GM10847 (cell line): Measurements from ENCODE around the gene SLC17A1.

Source experiments
- POLR2A ChIP-seq: IDR thresholded peaks from 2 replicates; pipeline ENCODE4 v1.6.1; 2011; ENCODE audit not compliant: insufficient read length; ENCODE audit errors: extremely low read depth

The SLC17A1 gene

DNA sequence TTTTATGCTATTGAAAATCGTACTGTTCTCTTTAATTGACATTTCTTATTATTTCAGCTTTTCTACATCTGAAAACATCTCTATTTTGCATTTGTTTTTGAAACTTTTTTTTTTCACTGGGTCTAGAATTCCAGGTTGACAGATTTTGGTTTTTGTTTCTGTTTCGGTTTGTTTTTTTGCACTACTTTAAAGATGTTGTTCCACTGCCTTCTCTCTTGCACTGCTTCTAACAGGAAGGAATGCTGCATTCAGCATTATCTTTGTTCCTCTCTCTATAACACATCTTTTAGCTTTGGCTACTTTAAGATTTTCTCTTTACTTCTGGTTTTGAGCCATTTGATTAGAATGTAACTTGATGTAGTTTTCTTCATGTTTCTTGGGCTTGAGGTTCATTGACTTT is 20.1 kb upstream of the SLC17A1 start:
- no peak for TF ChIP-seq POLR2A

DNA sequence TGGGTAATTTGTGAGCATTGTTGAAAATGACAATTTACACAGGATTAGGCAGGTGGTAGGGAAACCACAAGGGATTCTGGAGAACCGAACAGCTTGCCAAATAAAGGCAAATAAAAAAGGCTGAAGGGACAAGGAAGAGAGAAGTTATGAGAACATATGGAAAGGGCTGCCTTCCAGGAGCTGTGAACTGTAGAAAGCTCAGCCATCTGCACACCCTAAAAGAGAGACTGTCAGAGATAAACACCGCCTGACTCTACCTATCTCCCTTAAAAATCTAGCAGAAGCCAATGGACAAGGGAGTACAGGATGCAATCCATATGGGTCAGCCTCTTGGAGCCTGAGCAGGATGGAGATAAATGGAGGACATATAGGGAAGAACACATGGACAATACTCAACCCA is 12.7 kb upstream of the SLC17A1 start:
- no peak for TF ChIP-seq POLR2A

DNA sequence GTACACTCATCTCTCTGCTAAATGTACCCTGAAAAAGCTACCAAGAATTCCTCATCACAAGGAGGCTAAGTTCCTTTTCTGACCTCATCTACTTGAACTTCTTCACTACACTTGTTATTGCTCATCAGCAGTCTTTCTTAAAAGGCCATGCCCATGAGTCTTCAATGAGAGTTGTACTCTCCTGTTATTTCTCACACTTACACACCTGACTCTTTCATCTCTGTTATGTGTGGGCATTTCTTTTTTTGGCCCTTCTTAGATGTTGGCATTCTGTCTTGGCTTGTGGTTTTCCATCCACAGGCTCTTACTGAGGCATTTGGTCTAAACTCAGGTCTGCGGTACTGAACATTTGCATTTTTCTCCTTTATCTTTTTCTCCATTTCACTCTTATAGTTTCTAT is 10.7 kb upstream of the SLC17A1 start:
- TF ChIP-seq POLR2A = no peak

DNA sequence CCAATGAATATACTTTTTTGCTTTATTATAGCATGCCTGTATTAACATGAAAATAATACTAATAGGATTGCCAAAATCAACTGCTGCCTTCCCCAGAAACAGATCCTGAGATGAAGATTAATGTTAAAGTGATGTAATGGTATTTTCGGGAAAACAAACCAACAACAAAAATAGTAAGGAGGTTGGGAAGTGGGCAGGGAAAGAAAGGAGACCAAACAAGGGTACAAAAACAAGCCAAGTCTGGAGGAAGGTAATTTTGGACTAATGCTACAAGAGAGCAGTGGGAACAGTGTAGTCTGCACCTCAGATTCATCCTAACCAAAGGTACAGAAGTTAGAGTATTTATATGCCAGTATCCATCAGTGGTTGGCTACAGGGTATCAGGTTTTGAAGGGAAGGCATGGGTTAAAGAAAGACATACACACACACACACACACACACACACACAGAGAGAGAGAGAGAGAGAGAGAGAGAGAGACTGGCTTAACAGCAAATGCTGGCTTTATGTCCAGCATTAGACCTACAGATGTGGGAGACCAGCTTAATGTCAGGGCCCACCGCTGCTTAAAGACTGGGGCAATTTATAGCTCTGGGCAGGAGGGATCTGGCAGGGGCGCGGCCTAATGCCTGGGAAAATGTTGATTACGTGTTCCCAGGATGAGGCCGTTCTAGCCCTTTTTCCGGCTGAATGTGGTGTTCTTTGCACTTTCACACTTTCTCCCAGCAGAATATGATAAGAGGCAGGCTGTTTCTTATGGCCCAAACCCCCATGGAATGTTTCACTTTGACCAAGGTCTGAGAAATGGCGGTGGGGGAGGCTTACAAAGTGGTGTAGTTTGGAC is 3.8 kb upstream of the SLC17A1 start:
- TF ChIP-seq POLR2A = no peak

DNA sequence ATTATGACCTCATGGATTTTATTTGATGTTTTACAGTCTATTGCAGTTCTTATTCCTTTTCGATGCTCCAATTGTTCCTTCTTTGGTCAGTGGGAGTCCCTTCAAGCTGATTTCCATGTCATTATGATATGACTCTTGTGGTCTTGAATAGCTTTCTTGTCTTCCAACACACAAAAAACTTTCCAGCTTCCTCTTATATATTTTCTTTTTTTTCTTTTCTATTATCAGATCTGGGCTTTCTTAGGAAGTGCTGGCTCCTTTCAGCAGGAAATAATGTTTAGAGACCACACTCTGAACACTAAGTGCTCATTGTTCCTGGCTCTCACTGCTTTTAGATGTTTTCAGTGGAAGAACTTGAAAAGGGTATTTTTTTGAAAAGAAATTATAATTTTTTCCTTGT is 3.1 kb upstream of the SLC17A1 start:
- no peak for TF ChIP-seq POLR2A

DNA sequence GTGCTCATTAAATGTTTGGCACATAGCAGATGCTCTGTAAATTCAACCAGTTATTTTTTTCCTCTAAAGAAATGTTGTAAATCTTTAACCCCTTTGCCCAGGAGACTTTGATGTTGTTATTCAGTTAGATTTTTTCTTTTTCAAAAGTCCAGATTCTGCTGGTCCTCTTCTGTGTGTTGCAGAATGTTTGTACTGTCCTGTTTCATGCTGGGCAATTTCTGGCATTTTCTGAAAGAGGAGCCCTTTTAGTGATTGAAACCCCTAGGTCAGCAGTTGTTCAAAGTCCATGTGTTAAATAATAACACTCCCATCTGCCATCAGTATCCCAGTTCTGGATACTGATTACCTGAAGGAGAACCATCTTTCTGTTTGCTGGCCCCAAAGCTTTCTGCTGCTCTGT is 1.3 kb upstream of the SLC17A1 start:
- TF ChIP-seq POLR2A = no peak

DNA sequence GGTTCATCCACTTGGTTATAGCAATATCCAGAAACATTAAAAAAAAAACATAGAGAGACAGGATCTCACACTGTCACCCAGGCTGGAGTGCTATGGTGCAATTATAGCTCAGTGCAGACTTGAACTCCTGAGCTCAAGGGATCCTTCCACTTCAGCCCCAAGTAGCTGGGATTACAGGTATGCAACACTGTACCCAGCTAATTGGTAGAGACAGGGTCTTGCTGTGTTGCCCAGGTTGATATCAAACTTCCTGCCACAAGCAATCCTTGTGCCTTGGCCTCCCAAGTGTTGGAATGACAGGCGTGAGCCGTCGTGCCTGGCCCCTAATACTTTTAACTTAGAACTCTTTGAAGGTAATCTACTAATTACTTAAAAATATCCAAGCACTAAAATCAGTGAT is 818 bp upstream of the SLC17A1 start:
- TF ChIP-seq POLR2A = no peak

DNA sequence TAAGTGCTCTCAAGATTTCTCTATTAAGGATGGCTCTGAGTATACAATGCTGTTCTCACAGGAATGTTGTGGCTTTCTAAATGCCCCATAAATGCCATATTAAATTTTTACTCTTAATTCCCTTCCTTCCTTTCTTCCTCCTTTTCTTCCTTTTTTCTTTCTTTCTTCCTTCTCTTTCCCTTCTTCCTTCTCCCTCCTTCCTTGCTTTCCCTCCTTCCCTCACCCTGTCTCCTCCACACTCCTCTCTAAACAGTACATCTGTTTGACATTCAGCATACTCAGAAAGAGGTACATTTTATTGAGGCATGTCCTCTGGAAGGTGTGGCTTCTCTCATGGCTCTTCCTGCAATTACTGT is 433 bp upstream of the SLC17A1 start:
- TF ChIP-seq POLR2A = no peak

DNA sequence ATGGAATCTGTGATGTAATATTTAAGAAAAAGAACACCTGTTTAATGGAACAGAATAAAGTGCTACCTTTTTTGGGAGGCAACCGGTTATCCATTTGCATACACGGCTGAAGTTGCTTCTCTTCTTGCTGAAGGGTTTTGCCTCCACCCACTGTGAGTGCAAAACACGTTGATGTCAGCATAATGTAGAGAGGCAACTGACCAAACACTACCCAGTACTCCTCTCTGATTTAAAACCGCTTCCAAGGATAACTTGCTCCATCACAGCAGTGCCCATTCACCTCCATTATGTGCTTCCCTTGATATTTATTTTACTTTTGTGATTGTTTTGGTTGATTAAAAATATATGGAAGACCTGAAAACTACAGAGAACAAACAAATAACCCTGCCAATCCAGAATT is 1.4 kb downstream of the SLC17A1 start:
- no peak for TF ChIP-seq POLR2A

DNA sequence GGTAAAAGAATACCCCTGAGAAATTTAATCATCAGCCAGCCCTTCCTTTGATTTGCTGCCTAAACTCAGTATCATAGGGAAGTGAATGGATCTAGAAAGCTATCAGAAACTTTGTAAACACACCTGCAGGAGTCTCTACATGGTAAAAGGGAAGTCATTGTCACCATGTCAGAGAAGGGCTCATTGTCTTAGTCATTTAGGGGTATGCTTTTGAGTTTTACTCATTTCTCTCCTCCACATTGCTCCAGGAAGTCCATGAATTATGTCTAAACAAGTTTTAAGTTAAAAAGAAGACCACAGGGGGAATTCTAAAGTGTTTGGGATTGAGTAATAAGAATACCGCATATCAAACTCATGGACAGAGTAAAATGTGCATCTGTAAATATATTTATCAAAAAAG is 2.5 kb downstream of the SLC17A1 start:
- TF ChIP-seq POLR2A = no peak

DNA sequence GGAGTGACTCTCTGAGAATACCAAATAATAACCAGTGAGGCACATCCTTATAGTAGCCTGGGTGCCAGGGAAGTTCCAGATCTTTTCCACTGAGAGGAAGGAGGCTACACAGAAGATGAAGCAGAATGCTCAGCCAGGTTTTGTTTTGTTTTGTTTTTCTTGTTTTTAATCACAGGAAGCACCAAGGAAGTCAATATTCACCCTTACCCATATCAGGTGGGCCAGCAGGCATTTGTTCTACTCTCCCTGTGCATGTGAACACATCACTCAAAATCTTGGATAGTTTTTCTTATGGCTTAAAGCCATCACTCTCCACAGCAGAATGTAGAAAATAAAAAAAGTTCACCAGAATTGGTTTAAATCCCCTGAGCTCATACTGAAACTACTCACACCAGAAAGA is 10.5 kb downstream of the SLC17A1 start:
- no peak for TF ChIP-seq POLR2A

DNA sequence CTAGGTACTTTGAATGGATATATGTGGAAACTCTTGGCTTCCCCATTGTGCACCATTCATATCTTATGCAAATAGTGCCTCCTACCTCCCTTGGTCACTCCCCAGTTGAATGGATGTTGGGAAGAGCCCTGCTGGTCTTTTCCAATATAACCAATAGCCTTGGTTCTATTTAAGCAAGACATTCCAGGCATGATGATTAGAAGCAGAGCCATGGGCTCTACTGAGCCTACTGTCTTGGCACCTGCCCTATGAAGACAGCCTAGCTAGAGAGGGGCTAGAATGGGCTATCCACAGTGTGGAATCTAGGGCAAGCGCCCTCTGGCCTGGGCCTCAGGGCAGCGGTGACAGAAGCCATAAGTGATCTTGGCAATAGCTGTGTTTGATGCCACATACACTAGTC is 15.6 kb downstream of the SLC17A1 start:
- no peak for TF ChIP-seq POLR2A

DNA sequence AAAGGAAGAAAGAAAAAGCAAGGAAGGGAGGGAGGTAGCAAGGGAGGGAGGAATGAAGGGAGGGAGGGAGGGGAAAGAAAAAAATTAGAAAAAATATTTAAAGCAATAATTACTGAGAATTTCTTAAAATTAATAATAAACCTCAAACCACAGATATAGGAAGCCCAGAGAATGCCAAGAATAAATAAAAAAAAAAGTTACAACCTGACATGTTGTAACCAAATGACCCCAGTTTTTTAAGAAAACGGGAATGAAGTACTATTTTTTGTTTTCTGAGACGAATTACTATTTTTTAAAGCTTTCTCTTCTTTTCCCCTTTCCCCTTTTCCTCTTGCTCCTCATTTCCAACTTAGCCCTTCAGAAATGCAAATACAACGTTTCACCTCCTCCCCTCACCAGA is 16.7 kb downstream of the SLC17A1 start:
- no peak for TF ChIP-seq POLR2A

DNA sequence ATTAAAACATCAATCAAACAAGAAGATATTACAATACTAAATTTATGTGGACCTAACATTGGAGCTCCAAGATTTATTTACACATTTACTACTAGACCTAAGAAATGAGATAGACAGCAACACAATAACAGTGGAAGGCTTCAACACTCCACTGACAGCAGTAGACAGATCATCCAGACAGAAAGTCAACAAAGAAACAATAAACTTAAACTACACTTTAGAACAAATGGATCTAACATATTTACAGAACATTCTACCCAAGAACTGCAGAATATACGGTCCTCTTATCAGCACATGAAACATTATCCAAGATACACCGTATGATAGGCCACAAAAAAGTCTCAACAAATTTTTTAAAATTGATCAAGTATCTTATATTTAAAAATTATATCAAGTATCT is 27.0 kb downstream of the SLC17A1 start:
- no peak for TF ChIP-seq POLR2A

DNA sequence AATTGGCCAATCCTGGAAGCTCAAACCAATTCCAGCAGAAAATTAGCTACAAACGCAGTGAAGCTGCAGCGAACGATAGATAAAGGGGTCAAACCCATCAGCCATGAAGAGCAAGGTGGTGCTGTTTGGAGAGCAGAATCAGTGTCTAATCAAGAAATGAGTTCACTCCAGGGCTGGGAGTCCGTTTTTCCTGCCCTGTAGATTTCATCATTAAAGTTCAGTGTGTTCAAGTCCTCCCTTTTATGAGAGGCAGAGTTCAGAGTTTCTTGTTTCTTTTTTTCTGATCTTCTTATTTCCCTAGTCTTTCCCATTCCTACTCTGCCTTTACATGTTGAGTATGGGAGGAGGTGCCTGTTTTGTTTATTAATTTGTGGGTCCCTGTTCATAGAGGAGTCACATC is 30.4 kb downstream of the SLC17A1 start:
- TF ChIP-seq POLR2A = no peak

DNA sequence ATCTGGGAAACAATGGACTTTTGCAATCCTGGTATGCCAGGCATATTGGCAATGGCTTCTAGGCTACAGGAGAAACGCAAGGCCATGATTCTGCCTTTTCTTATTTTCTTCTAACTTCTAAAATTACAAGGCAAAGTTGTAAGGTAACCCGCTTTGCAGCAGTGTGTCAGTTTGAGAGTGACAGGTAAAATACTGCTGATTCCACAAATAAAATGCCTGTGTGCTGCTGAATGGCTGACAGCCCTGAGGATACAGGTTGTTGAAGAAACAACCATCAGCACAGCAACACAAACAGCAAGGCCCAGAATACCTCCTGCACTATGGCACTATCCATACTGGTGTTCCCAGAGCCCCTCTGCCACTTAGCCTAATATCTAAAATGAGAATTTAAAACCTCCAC is 37.1 kb downstream of the SLC17A1 start:
- TF ChIP-seq POLR2A = no peak

DNA sequence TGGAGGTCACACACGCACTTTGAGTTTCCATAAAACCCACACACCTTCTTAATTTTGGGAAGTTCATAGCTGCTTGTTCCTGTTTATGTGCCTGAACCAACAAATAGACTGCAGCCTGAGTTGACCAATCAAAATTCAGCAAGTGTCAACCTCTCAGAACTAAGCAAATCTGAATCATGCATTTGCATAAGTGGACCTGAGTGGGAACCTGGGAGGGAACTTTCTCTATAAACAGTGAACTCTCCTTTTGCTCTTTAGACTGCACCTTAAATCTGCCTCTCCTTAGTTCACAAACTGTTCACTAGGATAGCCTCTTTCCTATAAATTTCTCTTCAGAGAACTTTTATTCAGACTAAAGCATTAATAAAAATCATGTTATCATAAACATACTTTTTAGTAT is 37.9 kb downstream of the SLC17A1 start:
- no peak for TF ChIP-seq POLR2A

DNA sequence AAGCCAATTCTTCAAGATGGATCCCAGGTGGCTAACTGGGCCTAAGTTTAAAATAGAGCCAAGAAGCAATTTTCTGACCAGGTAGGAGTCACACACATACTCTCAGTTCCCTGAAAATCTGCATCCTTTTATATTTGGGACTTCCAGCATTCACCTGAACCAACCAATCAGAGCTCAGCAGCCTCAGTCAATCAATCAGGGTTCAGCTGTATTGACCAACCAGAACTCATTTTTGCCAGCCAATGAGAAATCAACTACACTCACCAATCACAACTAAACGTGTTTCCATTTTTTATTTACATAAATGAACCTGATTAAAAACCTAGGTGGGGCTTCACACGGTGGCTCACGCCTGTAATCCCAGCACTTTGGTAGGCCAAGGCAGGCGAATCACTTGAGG is 39.8 kb downstream of the SLC17A1 start:
- TF ChIP-seq POLR2A = no peak

DNA sequence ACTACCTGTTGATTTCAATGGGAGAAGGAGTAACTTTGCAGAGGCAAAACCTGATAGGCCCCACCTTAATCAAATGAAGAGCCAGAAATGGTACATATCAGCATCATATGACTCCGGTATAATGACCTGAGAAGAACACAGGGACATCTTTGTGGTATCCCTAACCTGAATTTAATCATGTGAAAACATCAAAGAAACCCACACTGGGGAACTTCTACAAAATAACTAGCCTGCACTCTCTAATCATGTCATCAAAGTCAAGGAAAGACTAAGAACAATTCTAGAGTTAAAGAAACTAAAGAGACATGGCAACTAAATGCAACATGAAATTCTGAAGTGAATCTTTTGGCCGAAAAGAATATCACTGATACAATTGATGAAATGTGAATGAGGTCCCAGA is 42.4 kb downstream of the SLC17A1 start:
- TF ChIP-seq POLR2A = no peak
